ENCODE results near the gene TRIM41.
"Not testable (repeated sequence)": the region's sequence is repeated elsewhere in the genome, so short reads cannot be mapped to it uniquely, and the experiment has no call there.

The TRIM41 gene

GRCh38 chr5:181223058-181223728 is at the start of gene TRIM41:
TRIM41 (plus strand) TSS chr5:181223281; CDS start chr5:181224000, 719 bp downstream.
- no peak for DNase-seq

- DNase-seq, result no peak
Measured at GRCh38 chr5:181173420-181174342, 49.4 kb upstream of the TRIM41 start.

GRCh38 chr5:181176254-181176952 is 46.7 kb upstream of the TRIM41 start:
- no peak for DNase-seq

- not testable (repeated sequence) for DNase-seq
Measured at GRCh38 chr5:181177559-181177958, 45.5 kb upstream of the TRIM41 start.

GRCh38 chr5:181181650-181182565 is 41.2 kb upstream of the TRIM41 start:
- no peak for DNase-seq

DNA sequence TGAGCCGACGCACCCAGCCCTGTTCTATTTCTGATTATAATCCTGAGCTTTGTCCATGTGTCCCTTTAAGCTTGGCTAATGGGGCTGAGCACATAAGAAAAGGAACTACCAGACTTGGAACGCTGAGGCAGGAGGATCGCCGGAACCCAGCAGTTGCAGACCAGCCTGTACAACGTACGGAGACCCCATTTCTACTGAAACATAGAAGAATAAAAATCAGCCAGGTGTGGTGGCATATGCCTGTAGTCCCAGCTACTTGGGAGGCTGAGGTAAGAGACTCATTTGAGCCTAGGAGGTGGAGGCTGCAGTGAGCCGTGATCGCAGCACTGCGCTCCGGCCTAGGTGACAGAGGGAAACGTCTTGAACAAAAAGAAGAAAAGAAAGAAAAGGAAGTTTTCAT is 40.4 kb upstream of the TRIM41 start:
- DNase-seq, result no peak

DNA sequence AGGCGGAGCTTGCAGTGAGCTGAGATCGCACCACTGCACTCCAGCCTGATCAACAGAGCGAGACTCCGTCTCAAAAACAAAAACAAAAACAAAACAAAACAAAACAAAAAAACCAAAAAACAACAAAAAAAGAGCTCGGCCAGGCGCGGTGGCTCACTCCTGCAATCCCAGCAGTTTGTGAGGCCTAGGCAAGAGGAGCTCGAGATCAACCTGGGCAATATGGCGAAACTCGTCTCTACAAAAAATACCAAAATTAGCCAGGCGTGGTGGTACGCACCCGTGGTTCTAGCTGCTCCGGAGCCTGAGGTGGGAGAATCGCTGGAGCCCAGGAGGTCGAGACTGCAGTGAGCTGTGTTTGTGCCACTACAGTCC is 38.2 kb upstream of the TRIM41 start:
- DNase-seq, result no peak

DNA sequence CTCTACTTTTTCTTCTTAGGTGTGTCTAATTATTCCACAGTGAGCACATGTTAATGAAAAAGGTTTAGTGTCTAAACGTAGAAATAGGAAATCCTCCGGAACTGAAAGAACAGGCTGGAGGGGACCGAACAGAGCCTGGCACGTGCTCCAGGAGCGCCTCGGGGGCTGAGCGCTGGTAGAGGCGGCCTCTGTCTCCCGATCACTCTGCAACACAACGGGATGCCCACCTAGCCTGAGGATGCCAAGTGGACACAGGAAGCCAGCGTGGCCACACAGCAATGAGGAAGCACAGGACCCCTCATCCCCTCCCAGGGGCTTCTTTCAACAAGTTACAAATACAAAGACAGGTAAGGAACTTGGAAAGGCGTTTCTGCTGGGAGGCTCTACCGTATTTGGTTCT is 37.5 kb upstream of the TRIM41 start:
- no peak for DNase-seq

- DNase-seq, result no peak
Measured at GRCh38 chr5:181186022-181186421, 37.1 kb upstream of the TRIM41 start.

DNA sequence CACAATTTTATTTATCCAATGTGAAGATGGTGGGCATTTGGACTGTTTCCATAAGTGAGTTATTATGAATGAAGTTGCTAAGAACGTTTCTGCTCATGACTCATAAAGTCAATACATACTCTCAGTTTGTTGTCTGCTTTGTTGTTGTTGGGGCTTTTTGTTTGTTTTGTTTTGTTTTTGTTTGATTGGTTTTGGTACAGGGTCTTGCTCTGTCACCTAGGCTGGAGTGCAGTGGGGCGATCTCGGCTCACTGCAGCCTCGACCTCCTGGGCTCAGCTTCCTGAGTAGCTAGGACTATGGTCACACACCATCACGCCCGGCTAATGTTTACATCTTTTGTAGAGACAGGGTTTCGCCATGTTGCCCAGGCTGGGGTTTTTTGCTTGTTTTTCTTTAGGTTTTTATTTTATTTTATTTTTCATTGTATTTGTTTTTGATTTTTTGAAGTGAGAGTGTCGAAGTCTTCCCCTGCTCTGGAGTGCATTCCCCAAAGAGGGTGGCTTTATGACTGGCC is 36.0 kb upstream of the TRIM41 start:
- no peak for DNase-seq

DNA sequence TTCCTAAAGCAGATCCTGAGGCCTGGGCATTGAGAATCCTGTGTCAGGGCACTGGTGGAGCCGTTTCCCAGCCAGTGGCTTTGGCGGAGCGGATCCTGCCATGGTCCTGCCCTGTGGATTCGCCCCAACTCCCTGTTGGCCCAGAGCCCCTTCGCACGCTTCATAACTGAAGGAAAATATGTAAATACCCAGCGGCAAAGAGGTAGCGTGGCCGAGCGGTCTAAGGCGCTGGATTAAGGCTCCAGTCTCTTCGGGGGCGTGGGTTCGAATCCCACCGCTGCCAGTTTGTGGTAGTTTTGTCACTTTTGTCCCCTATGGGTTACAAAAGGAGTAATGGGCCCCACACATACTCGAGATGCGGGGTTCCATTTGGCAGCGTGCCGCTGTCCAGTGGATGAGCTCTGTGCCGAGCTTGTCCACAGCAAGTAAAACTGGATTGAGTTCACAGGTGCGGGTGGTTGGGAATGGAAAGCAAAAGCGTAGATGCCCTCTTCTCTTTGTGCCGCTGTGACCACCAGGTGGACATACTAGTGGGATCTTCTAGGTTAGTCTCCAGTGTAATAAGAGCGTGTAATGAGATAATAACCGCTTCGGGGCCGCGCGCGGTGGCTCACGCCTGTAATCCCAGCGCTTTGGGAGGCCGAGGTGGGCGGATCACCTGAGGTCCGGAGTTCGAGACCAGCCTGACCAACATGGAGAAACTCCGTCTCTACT is 35.4 kb upstream of the TRIM41 start:
- no peak for DNase-seq

GRCh38 chr5:181188700-181189362 is 34.2 kb upstream of the TRIM41 start:
- no peak for DNase-seq

GRCh38 chr5:181189363-181189961 is 33.6 kb upstream of the TRIM41 start:
- DNase-seq, result no peak

- no peak for DNase-seq
Measured at GRCh38 chr5:181189962-181190710, 32.9 kb upstream of the TRIM41 start.

GRCh38 chr5:181190711-181191525 is 32.2 kb upstream of the TRIM41 start:
- DNase-seq, result no peak

- DNase-seq, result no peak
Measured at GRCh38 chr5:181191526-181192336, 31.4 kb upstream of the TRIM41 start.

GRCh38 chr5:181192337-181193046 is 30.6 kb upstream of the TRIM41 start:
- no peak for DNase-seq
